K562 (cell line): ENCODE data around the gene CDK11B. TPM values are rescaled to one million over a fixed set of nuclear protein-coding genes. Genes with fewer than 3 reads are reported as not detected.

Experiments used
- TAF1 ChIP-seq: IDR thresholded peaks from 2 replicates; pipeline ENCODE4 v1.6.1; 2011; ENCODE audit warnings: mild to moderate bottlenecking, low read length, moderate library complexity; ENCODE audit not compliant: insufficient read depth, control insufficient read depth, severe bottlenecking; ENCODE audit errors: extremely low read depth
- polyA plus RNA-seq, 8 experiments: library from polyadenylated mRNA; depleted of rRNA in 4 of 8; stranded (reverse) in 5 of 8; unstranded in 3 of 8; fragments of >200 nt; fragmentation: Nextera tagmentation in 2 of 8; fragmentation: Illumina TruSeq in 1 of 8; extraction: Ambion mirVana in 2 of 8; extraction: Trizol in 1 of 8; gene quantifications; 2 replicates each; pipeline versions ENCODE4 v1.2.1 to v1.2.3, GENCODE V29; 2011 to 2014; ENCODE audit warnings: inconsistent platforms in 1 of 8, missing spikeins in 1 of 8
- total RNA-seq, 7 experiments: library from RNA; depleted of rRNA in 6 of 7; stranded (reverse); fragments of >200 nt in 6 of 7; fragmentation: Illumina TruSeq in 2 of 7; extraction: Trizol in 2 of 7; gene quantifications; 2 replicates each; pipeline versions ENCODE4 v1.2.1 to v1.2.3, GENCODE V29; 2011 to 2021; ENCODE audit warnings: low replicate concordance in 1 of 7
- TF ChIP-seq, protein P1 (sequence below), 2 experiments: fragments of 450-650 bp; formaldehyde crosslinking in 1 of 2; IDR thresholded peaks; 2 replicates each; pipeline versions ENCODE4 v1.4.0 to v1.6.1; 2014 to 2020; ENCODE audit warnings: mild to moderate bottlenecking in 2 of 2, borderline replicate concordance in 1 of 2, low read depth in 1 of 2

The CDK11B gene
- total and polyA plus RNA-seq, 9 of the 15 experiments (the other 6 are each of a cell fraction or from before 2014, with no cell fraction given): 2.8 to 52.2 (median 19.5) TPM

GRCh38 chr1:1669468-1670440 lies 10.9 kb upstream of the CDK11B start (continued):
- TF ChIP-seq, protein P1, sequence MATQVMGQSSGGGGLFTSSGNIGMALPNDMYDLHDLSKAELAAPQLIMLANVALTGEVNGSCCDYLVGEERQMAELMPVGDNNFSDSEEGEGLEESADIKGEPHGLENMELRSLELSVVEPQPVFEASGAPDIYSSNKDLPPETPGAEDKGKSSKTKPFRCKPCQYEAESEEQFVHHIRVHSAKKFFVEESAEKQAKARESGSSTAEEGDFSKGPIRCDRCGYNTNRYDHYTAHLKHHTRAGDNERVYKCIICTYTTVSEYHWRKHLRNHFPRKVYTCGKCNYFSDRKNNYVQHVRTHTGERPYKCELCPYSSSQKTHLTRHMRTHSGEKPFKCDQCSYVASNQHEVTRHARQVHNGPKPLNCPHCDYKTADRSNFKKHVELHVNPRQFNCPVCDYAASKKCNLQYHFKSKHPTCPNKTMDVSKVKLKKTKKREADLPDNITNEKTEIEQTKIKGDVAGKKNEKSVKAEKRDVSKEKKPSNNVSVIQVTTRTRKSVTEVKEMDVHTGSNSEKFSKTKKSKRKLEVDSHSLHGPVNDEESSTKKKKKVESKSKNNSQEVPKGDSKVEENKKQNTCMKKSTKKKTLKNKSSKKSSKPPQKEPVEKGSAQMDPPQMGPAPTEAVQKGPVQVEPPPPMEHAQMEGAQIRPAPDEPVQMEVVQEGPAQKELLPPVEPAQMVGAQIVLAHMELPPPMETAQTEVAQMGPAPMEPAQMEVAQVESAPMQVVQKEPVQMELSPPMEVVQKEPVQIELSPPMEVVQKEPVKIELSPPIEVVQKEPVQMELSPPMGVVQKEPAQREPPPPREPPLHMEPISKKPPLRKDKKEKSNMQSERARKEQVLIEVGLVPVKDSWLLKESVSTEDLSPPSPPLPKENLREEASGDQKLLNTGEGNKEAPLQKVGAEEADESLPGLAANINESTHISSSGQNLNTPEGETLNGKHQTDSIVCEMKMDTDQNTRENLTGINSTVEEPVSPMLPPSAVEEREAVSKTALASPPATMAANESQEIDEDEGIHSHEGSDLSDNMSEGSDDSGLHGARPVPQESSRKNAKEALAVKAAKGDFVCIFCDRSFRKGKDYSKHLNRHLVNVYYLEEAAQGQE (IDR thresholded peaks at IDR 0.05; ENCODE audit: borderline replicate concordance): no peak
- TF ChIP-seq, protein P1 (CRISPR knock-in tag; IDR thresholded peaks at IDR 0.05; ENCODE audit: low read depth): no peak
- TF ChIP-seq TAF1: no peak
